Ureter (tissue), 1 donor: ENCODE data around the gene RASGRP2. TPM values are rescaled to one million over a fixed set of nuclear protein-coding genes. Genes with fewer than 3 reads are reported as not detected.
A peak's percentile ranks its signal among the peaks of the same experiment; 100 is the strongest.

Experiments used
- DNase-seq: peaks from one replicate; pipeline ENCODE4 v3.0.0-alpha.2; 2020; ENCODE audit warnings: low spot score
- total RNA-seq: library from RNA; stranded (reverse); gene quantifications from one replicate; pipeline ENCODE4 v1.2.4, GENCODE V29; 2023
- donor health status: DM: yes; HTN: yes; CAD: no.

Gene RASGRP2
- 23.3 TPM for total RNA-seq

GRCh38 chr11:64743591-64744543 is at the start of gene RASGRP2:
RASGRP2 (minus strand) TSS chr11:64744142; CDS start chr11:64742866, 1,276 bp downstream.
- DNase-seq, result peak; percentile 78

- no peak for DNase-seq
These were observed 48.5 kb upstream of the RASGRP2 start for GRCh38 chr11:64792482-64792881.

- DNase-seq, result no peak
These were observed 47.9 kb upstream of the RASGRP2 start for GRCh38 chr11:64791781-64792291.

- DNase-seq, result no peak
These were observed 46.5 kb upstream of the RASGRP2 start for GRCh38 chr11:64790205-64791095.

- DNase-seq, result no peak
These were observed 45.6 kb upstream of the RASGRP2 start for GRCh38 chr11:64789331-64790204.

- DNase-seq, result no peak
These were observed 44.6 kb upstream of the RASGRP2 start for GRCh38 chr11:64788321-64789215.

- DNase-seq, result peak; percentile 69
These were observed 43.8 kb upstream of the RASGRP2 start for GRCh38 chr11:64787526-64788320.

GRCh38 chr11:64786308-64786707 is 42.4 kb upstream of the RASGRP2 start:
- no peak for DNase-seq

GRCh38 chr11:64784813-64785581 is 41.1 kb upstream of the RASGRP2 start:
- DNase-seq, result no peak

GRCh38 chr11:64778473-64779298 is 34.7 kb upstream of the RASGRP2 start, which contains the start of gene SF1:
SF1 (minus strand) TSS chr11:64778542; CDS start chr11:64778392, 150 bp downstream.
- peak; percentile 100 for DNase-seq

GRCh38 chr11:64778223-64778472 is 34.2 kb upstream of the RASGRP2 start:
- DNase-seq, result no peak

- DNase-seq, result peak; percentile 80
These were observed 33.7 kb upstream of the RASGRP2 start for GRCh38 chr11:64777449-64778222.

- no peak for DNase-seq
These were observed 32.9 kb upstream of the RASGRP2 start for GRCh38 chr11:64776875-64777274.

- DNase-seq, result no peak
These were observed 32.5 kb upstream of the RASGRP2 start for GRCh38 chr11:64776425-64776824.

GRCh38 chr11:64774144-64774543 is 30.2 kb upstream of the RASGRP2 start:
- DNase-seq, result no peak

GRCh38 chr11:64772303-64773018 is 28.5 kb upstream of the RASGRP2 start:
- no peak for DNase-seq
